ENCODE results near the gene ERAP2. TPM values are rescaled to one million over a fixed set of nuclear protein-coding genes. Genes with fewer than 3 reads are reported as not detected.
A peak's percentile ranks its signal among the peaks of the same experiment; 100 is the strongest.

The ERAP2 gene
- total RNA-seq, 4 donors from 2014 or later: 7.1 to 39.1 (median 33.1) TPM

GRCh38 chr5:96893342-96893741 is 17.0 kb downstream of the ERAP2 start:
- in situ Hi-C loops (cut with MboI; ENCODE audit: low pct_ligation_motif_present in 1 of 4, low pct_unique_long_range_greater_than_20kb in 1 of 4, low sequenced_read_pairs in 3 of 4) (no loop called here), intact Hi-C loops (cut with DNase I; ENCODE audit: low total_unique reads) (no loop called here)
- Histone ChIP-seq H3K4me1 (no peaks in the 10 kb centered on the region), H3K27ac (no peak overlapping the region), H3K36me3 (peaks cover 0 to 35% (median 4%) of the 10 kb centered on the region in 4 donors), H3K27me3 (no peaks in the 10 kb centered on the region), H3K9me3 (no peaks in the 10 kb centered on the region), H3K4me3 (no peak overlapping the region)
- 75 to 80% methylated on average over 4 of the region's 4 CpGs for WGBS, 2 donors (ENCODE audit: low coverage in 1 of 2)
- TF ChIP-seq EP300 (IDR thresholded peaks at IDR 0.05; ENCODE audit: low read depth) (no peak), POLR2A (IDR thresholded peaks at IDR 0.05) (no peak), POLR2AphosphoS5 (IDR thresholded peaks at IDR 0.05) (no peak), CTCF (IDR thresholded peaks at IDR 0.05) (no peak)
- no peak for DNase-seq

GRCh38 chr5:96896276-96896675 is 20.0 kb downstream of the ERAP2 start:
- 57 to 61% methylated on average over 4 of the region's 4 CpGs for WGBS, 2 donors (ENCODE audit: low coverage in 1 of 2)
- TF ChIP-seq CTCF (IDR thresholded peaks at IDR 0.05) (no peak), POLR2A (IDR thresholded peaks at IDR 0.05) (no peak), EP300 (IDR thresholded peaks at IDR 0.05; ENCODE audit: low read depth) (no peak), POLR2AphosphoS5 (IDR thresholded peaks at IDR 0.05) (no peak)
- peak overlapping the region in 1 of 4 donors; percentile 25 for H3K27ac ChIP-seq
- H3K27me3 ChIP-seq: no peaks in the 10 kb centered on the region
- H3K4me3 ChIP-seq: no peak overlapping the region
- H3K9me3 ChIP-seq: no peaks in the 10 kb centered on the region
- peaks cover 0 to 26% (median 6%) of the 10 kb centered on the region in 4 donors for H3K36me3 ChIP-seq
- intact Hi-C loops (cut with DNase I; ENCODE audit: low total_unique reads): no loop called here
- no peaks in the 10 kb centered on the region for H3K4me1 ChIP-seq
- DNase-seq: no peak
- in situ Hi-C loops (cut with MboI; ENCODE audit: low pct_ligation_motif_present in 1 of 4, low pct_unique_long_range_greater_than_20kb in 1 of 4, low sequenced_read_pairs in 3 of 4): no loop called here

- H3K27ac ChIP-seq: no peak overlapping the region
- no peak overlapping the region for H3K4me3 ChIP-seq
- H3K9me3 ChIP-seq: no peaks in the 10 kb centered on the region
- 57 to 78% methylated on average over 3 of the region's 3 CpGs for WGBS, 2 donors (ENCODE audit: low coverage in 1 of 2)
- in situ Hi-C loops (cut with MboI; ENCODE audit: low pct_ligation_motif_present in 1 of 4, low pct_unique_long_range_greater_than_20kb in 1 of 4, low sequenced_read_pairs in 3 of 4) (no loop called here), intact Hi-C loops (cut with DNase I; ENCODE audit: low total_unique reads) (no loop called here)
- peak; percentile 15 for DNase-seq
- peaks cover 0 to 29% (median 5%) of the 10 kb centered on the region in 4 donors for H3K36me3 ChIP-seq
- no peaks in the 10 kb centered on the region for H3K4me1 ChIP-seq
- no peaks in the 10 kb centered on the region for H3K27me3 ChIP-seq
- TF ChIP-seq CTCF (IDR thresholded peaks at IDR 0.05) (no peak), POLR2AphosphoS5 (IDR thresholded peaks at IDR 0.05) (no peak), POLR2A (IDR thresholded peaks at IDR 0.05) (no peak), EP300 (IDR thresholded peaks at IDR 0.05; ENCODE audit: low read depth) (no peak)
Measured at GRCh38 chr5:96896806-96897205, 20.5 kb downstream of the ERAP2 start.

- Histone ChIP-seq H3K36me3 (peaks cover 0 to 31% (median 9%) of the 10 kb centered on the region in 4 donors), H3K27ac (no peak overlapping the region), H3K9me3 (no peaks in the 10 kb centered on the region), H3K27me3 (no peaks in the 10 kb centered on the region), H3K4me3 (no peak overlapping the region), H3K4me1 (no peaks in the 10 kb centered on the region)
- TF ChIP-seq EP300 (IDR thresholded peaks at IDR 0.05; ENCODE audit: low read depth) (no peak), CTCF (IDR thresholded peaks at IDR 0.05) (no peak), POLR2A (IDR thresholded peaks at IDR 0.05) (no peak), POLR2AphosphoS5 (IDR thresholded peaks at IDR 0.05) (no peak)
- intact Hi-C loops (cut with DNase I; ENCODE audit: low total_unique reads): no loop called here
- in situ Hi-C loops (cut with MboI; ENCODE audit: low pct_ligation_motif_present in 1 of 4, low pct_unique_long_range_greater_than_20kb in 1 of 4, low sequenced_read_pairs in 3 of 4): no loop called here
- DNase-seq: no peak
- WGBS, 2 donors (ENCODE audit: low coverage in 1 of 2): 82 to 83% methylated on average over 1 to 6 of the region's 6 CpGs
Measured at GRCh38 chr5:96901384-96901783, 25.1 kb downstream of the ERAP2 start.

All from transverse colon (tissue), 4 donors.